Gastrocnemius medialis (tissue), 4 donors: ENCODE measurements around the gene STK4. TPM values are rescaled to one million over a fixed set of nuclear protein-coding genes. Genes with fewer than 3 reads are reported as not detected.

Source experiments
- ATAC-seq, 2 donors: fragments of 150-250 bp; one replicate each; pipeline ENCODE4 v1.9.1; 2016
- DNase-seq, 2 donors: peaks; one replicate each; pipeline ENCODE4 v3.0.0-alpha.2; 2019
- H3K27ac ChIP-seq, 4 donors: fragments of 200-600 bp; sonication (generic); 1 replicate in 1 of 4; 2 replicates in 3 of 4; pipeline ENCODE4 v1.5.1; 2016 to 2018; ENCODE audit warnings: mild to moderate bottlenecking in 2 of 4, moderate library complexity in 1 of 4
- H3K27me3 ChIP-seq, 3 donors: fragments of 200-600 bp; sonication (generic) in 2 of 3; 1 replicate in 1 of 3; 2 replicates in 2 of 3; pipeline versions ENCODE4 v1.5.1 to v1.6.0; 2016 to 2019; ENCODE audit warnings: mild to moderate bottlenecking in 1 of 3, moderate library complexity in 1 of 3
- H3K36me3 ChIP-seq, 2 donors: fragments of 200-600 bp; sonication (generic) in 1 of 2; one replicate each; pipeline ENCODE4 v1.5.1; 2017 to 2018
- H3K4me1 ChIP-seq, 2 donors: fragments of 200-600 bp; sonication (generic) in 1 of 2; one replicate each; pipeline ENCODE4 v1.5.1; 2016 to 2017; ENCODE audit warnings: mild to moderate bottlenecking in 2 of 2
- H3K4me3 ChIP-seq, 4 donors: fragments of 200-600 bp; sonication (generic) in 3 of 4; 1 replicate in 1 of 4; 2 replicates in 3 of 4; pipeline ENCODE4 v1.5.1; 2016 to 2019; ENCODE audit warnings: mild to moderate bottlenecking in 2 of 4
- H3K9me3 ChIP-seq, 3 donors: fragments of 200-600 bp; sonication (generic) in 2 of 3; 1 replicate in 1 of 3; 2 replicates in 2 of 3; pipeline ENCODE4 v1.5.1; 2016 to 2019
- POLR2A ChIP-seq, 2 donors: fragments of 450-650 bp; IDR thresholded peaks; one replicate each; pipeline ENCODE4 v1.6.1; 2017; ENCODE audit warnings: antibody characterized with exemption in 2 of 2, mild to moderate bottlenecking in 2 of 2, moderate library complexity in 2 of 2
- in situ Hi-C, 4 donors: fragments of 200-750 bp; cut with MboI; loops; one replicate each; pipeline versions ENCODE4 v1.15.0 to v1.8.0; 2017; ENCODE audit warnings: low sequenced_read_pairs in 4 of 4
- intact Hi-C: fragments of 100-400 bp; cut with DNase I; formaldehyde crosslinking; loops from one replicate; pipeline ENCODE4 v1.15.1; 2023; ENCODE audit warnings: low total_unique reads
- total RNA-seq, 4 donors: library from RNA; depleted of rRNA; stranded (reverse); fragments of >200 nt; gene quantifications; one replicate each; pipeline versions ENCODE4 v1.1.0 to v1.2.3, GENCODE V29; 2016
- TF ChIP-seq, protein P1 (sequence below), 5 experiments: fragments of 450-650 bp in 3 of 5; fragments of 200-600 bp in 2 of 5; sonication (generic) in 2 of 5; IDR thresholded peaks in 4 of 5; conservative IDR thresholded peaks in 1 of 5; 1 replicate in 4 of 5; 2 replicates in 1 of 5; pipeline ENCODE4 v1.5.1; 2016 to 2019; ENCODE audit warnings: antibody characterized with exemption in 5 of 5, mild to moderate bottlenecking in 3 of 5, moderate library complexity in 3 of 5

Gene STK4
- total RNA-seq, 4 donors from 2014 or later, result 4.5 to 6.4 (median 5.5) TPM

DNA sequence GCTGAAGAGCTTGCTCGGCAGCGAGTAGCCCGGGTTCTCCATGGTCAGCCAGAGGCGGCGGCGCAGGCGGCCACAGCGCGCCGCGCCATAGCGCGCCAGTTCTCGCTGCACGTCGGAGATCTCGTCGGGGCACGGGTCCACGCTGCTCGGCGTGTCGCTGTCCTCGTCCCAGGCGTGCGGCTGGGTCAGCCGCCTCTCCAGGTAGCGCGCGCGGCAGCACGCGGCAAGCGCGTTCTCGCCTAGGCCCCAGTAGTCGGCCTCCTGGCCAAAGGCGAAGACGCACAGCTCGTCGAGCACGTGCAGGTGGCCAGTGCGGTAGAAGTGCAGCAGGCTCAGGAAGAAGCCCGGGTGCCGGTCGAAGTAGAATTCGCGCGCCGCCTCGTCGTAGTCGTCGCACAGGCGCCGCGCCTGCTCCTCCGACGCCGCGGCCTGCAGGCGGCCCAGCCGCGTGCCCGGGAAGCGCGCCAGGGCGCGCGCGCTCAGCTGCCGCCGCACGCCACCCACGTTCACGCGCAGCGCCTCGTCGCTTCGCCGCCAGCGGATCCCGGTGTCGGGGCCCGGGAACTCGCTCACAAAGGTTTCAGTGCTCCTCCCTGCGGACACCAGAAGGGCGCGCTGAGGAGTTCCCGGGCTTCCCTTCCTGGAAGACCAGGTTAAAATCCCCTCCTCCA is 131.9 kb downstream of the STK4 start:
- Histone ChIP-seq H3K27ac (no peak overlapping the region), H3K27me3 (peaks cover 49 to 56% (median 50%) of the 10 kb centered on the region in 3 donors), H3K4me1 (no peaks in the 10 kb centered on the region), H3K9me3 (no peaks in the 10 kb centered on the region), H3K4me3 (no peak overlapping the region), H3K36me3 (no peaks in the 10 kb centered on the region)
- in situ Hi-C loops, result loop anchor here in 2 of 4 donors (10.0 kb wide), 1 partner anchor 53 kb away; no protein-coding TSS in a partner anchor
- intact Hi-C loops, result loop anchor here (10.0 kb wide), 1 partner anchor 83 kb away; no protein-coding TSS in a partner anchor
- DNase-seq (no peak), ATAC-seq (no peak)
- TF ChIP-seq POLR2A (IDR thresholded peaks at IDR 0.05), result no peak
- TF ChIP-seq, protein P1, sequence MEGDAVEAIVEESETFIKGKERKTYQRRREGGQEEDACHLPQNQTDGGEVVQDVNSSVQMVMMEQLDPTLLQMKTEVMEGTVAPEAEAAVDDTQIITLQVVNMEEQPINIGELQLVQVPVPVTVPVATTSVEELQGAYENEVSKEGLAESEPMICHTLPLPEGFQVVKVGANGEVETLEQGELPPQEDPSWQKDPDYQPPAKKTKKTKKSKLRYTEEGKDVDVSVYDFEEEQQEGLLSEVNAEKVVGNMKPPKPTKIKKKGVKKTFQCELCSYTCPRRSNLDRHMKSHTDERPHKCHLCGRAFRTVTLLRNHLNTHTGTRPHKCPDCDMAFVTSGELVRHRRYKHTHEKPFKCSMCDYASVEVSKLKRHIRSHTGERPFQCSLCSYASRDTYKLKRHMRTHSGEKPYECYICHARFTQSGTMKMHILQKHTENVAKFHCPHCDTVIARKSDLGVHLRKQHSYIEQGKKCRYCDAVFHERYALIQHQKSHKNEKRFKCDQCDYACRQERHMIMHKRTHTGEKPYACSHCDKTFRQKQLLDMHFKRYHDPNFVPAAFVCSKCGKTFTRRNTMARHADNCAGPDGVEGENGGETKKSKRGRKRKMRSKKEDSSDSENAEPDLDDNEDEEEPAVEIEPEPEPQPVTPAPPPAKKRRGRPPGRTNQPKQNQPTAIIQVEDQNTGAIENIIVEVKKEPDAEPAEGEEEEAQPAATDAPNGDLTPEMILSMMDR (IDR thresholded peaks at IDR 0.05 in 4 of 5, conservative IDR thresholded peaks at IDR 0.05 in 1 of 5), result no peak

- no peaks in the 10 kb centered on the region for H3K4me1 ChIP-seq
- peaks cover 50 to 56% (median 55%) of the 10 kb centered on the region in 3 donors for H3K27me3 ChIP-seq
- in situ Hi-C loops (no loop called here), intact Hi-C loops (no loop called here)
- H3K9me3 ChIP-seq, result no peaks in the 10 kb centered on the region
- DNase-seq (no peak), ATAC-seq (no peak)
- no peak within 1 kb of the TSS for H3K27ac ChIP-seq
- TF ChIP-seq, protein P1 (IDR thresholded peaks at IDR 0.05 in 4 of 5, conservative IDR thresholded peaks at IDR 0.05 in 1 of 5), result no peak
- no peak for TF ChIP-seq POLR2A (IDR thresholded peaks at IDR 0.05)
- no peak within 1 kb of the TSS for H3K4me3 ChIP-seq
- no peaks in the 10 kb centered on the region for H3K36me3 ChIP-seq
These were observed 134.4 kb downstream of the STK4 start, which contains the start of gene KCNS1 for GRCh38 chr20:45100563-45101245. Gene KCNS1, minus strand, starts transcription at chr20:45101127. Its CDS starts 1,891 bp downstream, at chr20:45099236.

DNA sequence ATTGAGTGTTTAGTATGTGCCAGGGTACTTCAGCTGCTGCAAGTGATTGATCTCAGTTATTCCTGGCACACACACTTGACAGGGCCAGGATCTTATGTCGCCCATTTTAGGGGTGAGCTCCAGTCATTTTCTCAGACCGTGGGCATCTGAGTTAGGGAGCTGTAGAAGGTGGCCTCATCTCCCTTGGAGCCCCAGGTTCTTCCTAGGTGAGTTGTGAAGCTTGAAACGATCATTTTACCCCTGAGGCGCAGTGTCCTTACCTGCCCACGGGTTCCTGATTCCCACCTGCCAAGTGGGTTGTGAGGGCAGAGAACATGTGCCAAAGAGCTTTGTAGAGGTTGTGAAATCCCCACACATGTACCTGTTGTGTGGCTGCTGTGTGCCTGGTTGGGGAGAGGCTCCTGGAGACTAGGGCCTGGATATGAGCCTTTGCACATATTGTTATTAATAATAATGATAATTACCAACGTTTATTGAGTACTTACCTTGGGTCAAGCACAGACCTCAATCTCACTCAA is 135.1 kb downstream of the STK4 start:
- Histone ChIP-seq H3K4me3 (no peak overlapping the region), H3K9me3 (no peaks in the 10 kb centered on the region), H3K36me3 (no peaks in the 10 kb centered on the region), H3K4me1 (no peaks in the 10 kb centered on the region), H3K27ac (no peak overlapping the region), H3K27me3 (peaks cover 49 to 53% (median 51%) of the 10 kb centered on the region in 3 donors)
- ATAC-seq (no peak), DNase-seq (no peak)
- in situ Hi-C loops (no loop called here), intact Hi-C loops (no loop called here)
- no peak for TF ChIP-seq POLR2A (IDR thresholded peaks at IDR 0.05)
- TF ChIP-seq, protein P1 (IDR thresholded peaks at IDR 0.05 in 4 of 5, conservative IDR thresholded peaks at IDR 0.05 in 1 of 5), result no peak

DNA sequence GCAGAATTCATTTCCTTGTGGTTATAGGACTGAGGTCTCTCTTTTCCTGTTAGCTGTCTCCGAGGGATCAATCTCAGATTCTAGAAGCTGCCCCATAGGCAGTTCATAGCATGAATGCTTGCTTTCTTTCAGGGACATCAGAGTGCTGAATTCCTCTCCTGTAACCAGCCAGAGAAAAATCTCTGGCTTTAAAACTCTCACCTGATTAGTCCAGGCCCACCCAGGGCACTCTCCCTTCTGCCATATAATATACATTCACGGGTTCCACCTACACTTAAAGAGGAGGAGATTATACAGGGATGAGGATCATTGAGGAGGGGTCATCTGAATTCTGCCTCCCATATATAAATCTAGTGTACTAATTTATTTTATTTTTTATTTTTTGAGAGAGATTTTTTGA is 136.8 kb downstream of the STK4 start:
- Histone ChIP-seq H3K9me3 (no peaks in the 10 kb centered on the region), H3K27me3 (peaks cover 35 to 36% (median 36%) of the 10 kb centered on the region in 3 donors), H3K27ac (no peak overlapping the region), H3K4me3 (no peak overlapping the region), H3K36me3 (no peaks in the 10 kb centered on the region), H3K4me1 (no peaks in the 10 kb centered on the region)
- ATAC-seq (no peak), DNase-seq (no peak)
- TF ChIP-seq POLR2A (IDR thresholded peaks at IDR 0.05), result no peak
- TF ChIP-seq, protein P1 (IDR thresholded peaks at IDR 0.05 in 4 of 5, conservative IDR thresholded peaks at IDR 0.05 in 1 of 5), result no peak
- in situ Hi-C loops, result no loop called here
- intact Hi-C loops, result no loop called here
